Measurements from ENCODE around the gene GUCY1B1.
A peak's percentile ranks its signal among the peaks of the same experiment; 100 is the strongest.

Gene GUCY1B1

GRCh38 chr4:155785828-155786227 is 27.0 kb downstream of the GUCY1B1 start:
- no peaks in the 10 kb centered on the region for H3K4me1 ChIP-seq (ENCODE audit: insufficient read depth, low read length)
- no peaks in the 10 kb centered on the region for H3K9me3 ChIP-seq (ENCODE audit: insufficient read depth, low read length, severe bottlenecking)
- H3K79me2 ChIP-seq (ENCODE audit: insufficient read depth, low read length), result no peaks in the 10 kb centered on the region
- no peak overlapping the region for H3K4me3 ChIP-seq (ENCODE audit: low read depth in 1 of 2, low read length in 2 of 2)
- no peak overlapping the region for H2AFZ ChIP-seq (ENCODE audit: low read depth, low read length)
- no peaks in the 10 kb centered on the region for H3K27me3 ChIP-seq (ENCODE audit: insufficient read depth, low read length, poor library complexity)
- no peak for ATAC-seq (ENCODE audit: insufficient read depth, low read depth)
- H3K27ac ChIP-seq (ENCODE audit: low read length), result no peak overlapping the region
- TF ChIP-seq EZH2 (IDR thresholded peaks at IDR 0.05; ENCODE audit: borderline replicate concordance, low read depth, low read length, severe bottlenecking) (no peak), CTCF (IDR thresholded peaks at IDR 0.05; ENCODE audit: borderline replicate concordance, extremely low read depth, low read length, poor library complexity, severe bottlenecking) (no peak)
- H3K4me2 ChIP-seq (ENCODE audit: insufficient read depth, low read length), result no peak overlapping the region
- H3K36me3 ChIP-seq (ENCODE audit: insufficient read depth, low read length), result peaks cover 19% of the 10 kb centered on the region
- DNase-seq, result no peak
- no peak overlapping the region for H3K9ac ChIP-seq (ENCODE audit: low read depth, low read length)
- H4K20me1 ChIP-seq (ENCODE audit: insufficient read depth, low read length), result no peaks in the 10 kb centered on the region

DNA sequence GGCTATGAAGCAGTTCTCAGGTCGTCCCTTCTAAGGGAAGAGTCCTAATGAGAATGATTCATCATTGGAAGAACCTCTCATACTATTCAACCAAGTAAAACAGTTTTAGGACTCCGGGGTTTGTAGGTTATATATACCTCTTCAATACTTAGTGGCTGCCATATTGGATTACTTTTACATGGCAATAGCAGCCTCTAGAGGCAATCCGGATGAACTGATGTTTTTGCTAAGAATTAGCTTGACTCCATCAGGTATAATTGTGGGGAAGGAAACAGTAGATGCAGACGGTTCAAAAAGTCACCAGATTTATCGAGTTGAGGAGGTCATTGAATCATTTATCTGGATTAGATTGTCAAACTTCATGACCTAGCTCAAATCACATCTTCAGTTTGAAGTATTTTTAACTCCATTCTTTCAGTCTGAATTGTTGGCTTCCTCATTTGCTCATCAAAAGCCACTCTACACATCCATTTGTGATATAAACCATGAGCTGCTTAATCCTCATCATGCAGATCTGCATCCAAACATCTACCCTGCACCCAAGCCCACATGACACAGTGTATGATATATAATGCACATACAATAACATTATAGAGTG is 28.4 kb downstream of the GUCY1B1 start:
- Histone ChIP-seq H3K9me3 (ENCODE audit: insufficient read depth, low read length, severe bottlenecking) (no peaks in the 10 kb centered on the region), H3K4me1 (ENCODE audit: insufficient read depth, low read length) (no peaks in the 10 kb centered on the region), H3K79me2 (ENCODE audit: insufficient read depth, low read length) (no peaks in the 10 kb centered on the region), H3K9ac (ENCODE audit: low read depth, low read length) (no peak overlapping the region), H4K20me1 (ENCODE audit: insufficient read depth, low read length) (no peaks in the 10 kb centered on the region), H3K36me3 (ENCODE audit: insufficient read depth, low read length) (peaks cover 20% of the 10 kb centered on the region), H2AFZ (ENCODE audit: low read depth, low read length) (no peak overlapping the region), H3K27ac (ENCODE audit: low read length) (no peak overlapping the region), H3K27me3 (ENCODE audit: insufficient read depth, low read length, poor library complexity) (no peaks in the 10 kb centered on the region), H3K4me3 (ENCODE audit: low read depth in 1 of 2, low read length in 2 of 2) (no peak overlapping the region), H3K4me2 (ENCODE audit: insufficient read depth, low read length) (no peak overlapping the region)
- DNase-seq (peak; percentile 35), ATAC-seq (ENCODE audit: insufficient read depth, low read depth) (peak; percentile 95)
- no peak for TF ChIP-seq EZH2 (IDR thresholded peaks at IDR 0.05; ENCODE audit: borderline replicate concordance, low read depth, low read length, severe bottlenecking)
- peak; percentile 80 for TF ChIP-seq CTCF (IDR thresholded peaks at IDR 0.05; ENCODE audit: borderline replicate concordance, extremely low read depth, low read length, poor library complexity, severe bottlenecking)

DNA sequence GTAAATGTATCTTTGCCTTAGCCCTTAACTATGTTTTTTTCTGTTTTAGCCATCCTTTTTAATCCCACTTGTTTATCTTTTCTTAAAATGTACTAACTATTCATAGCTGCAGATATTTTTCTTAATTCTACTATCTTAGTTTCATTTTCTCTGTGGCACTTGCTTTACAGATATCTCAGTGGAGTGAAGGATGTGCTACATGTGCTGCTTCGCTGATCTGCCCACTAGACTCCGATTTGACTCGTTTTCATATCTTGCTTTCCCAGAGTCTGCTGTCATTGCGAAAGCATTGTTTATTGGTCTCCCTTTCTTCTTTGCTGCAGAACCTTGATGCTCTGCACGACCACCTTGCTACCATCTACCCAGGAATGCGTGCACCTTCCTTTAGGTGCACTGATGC is 30.6 kb downstream of the GUCY1B1 start:
- no peak overlapping the region for H3K27ac ChIP-seq (ENCODE audit: low read length)
- no peaks in the 10 kb centered on the region for H3K9me3 ChIP-seq (ENCODE audit: insufficient read depth, low read length, severe bottlenecking)
- H3K4me3 ChIP-seq (ENCODE audit: low read depth in 1 of 2, low read length in 2 of 2), result no peak overlapping the region
- H3K36me3 ChIP-seq (ENCODE audit: insufficient read depth, low read length), result peaks cover 31% of the 10 kb centered on the region
- DNase-seq, result no peak
- H3K79me2 ChIP-seq (ENCODE audit: insufficient read depth, low read length), result no peaks in the 10 kb centered on the region
- TF ChIP-seq EZH2 (IDR thresholded peaks at IDR 0.05; ENCODE audit: borderline replicate concordance, low read depth, low read length, severe bottlenecking) (no peak), CTCF (IDR thresholded peaks at IDR 0.05; ENCODE audit: borderline replicate concordance, extremely low read depth, low read length, poor library complexity, severe bottlenecking) (no peak)
- H3K9ac ChIP-seq (ENCODE audit: low read depth, low read length), result no peak overlapping the region
- no peaks in the 10 kb centered on the region for H3K27me3 ChIP-seq (ENCODE audit: insufficient read depth, low read length, poor library complexity)
- no peaks in the 10 kb centered on the region for H4K20me1 ChIP-seq (ENCODE audit: insufficient read depth, low read length)
- no peaks in the 10 kb centered on the region for H3K4me1 ChIP-seq (ENCODE audit: insufficient read depth, low read length)
- H3K4me2 ChIP-seq (ENCODE audit: insufficient read depth, low read length), result no peak overlapping the region
- ATAC-seq (ENCODE audit: insufficient read depth, low read depth), result no peak
- H2AFZ ChIP-seq (ENCODE audit: low read depth, low read length), result no peak overlapping the region
